SKM-1 treated with dmso at 0.1 percent for 144 hours (cell line): ENCODE measurements around the gene DLG2.

Source experiments
- DNase-seq: peaks from one replicate; lab custom pipeline; 2025; ENCODE audit not compliant: unreplicated experiment; lab: John Stamatoyannopoulos, UW

The DLG2 gene

GRCh38 chr11:84241343-84242131 lies 1385.6 kb downstream of the DLG2 start:
- DNase-seq, result no peak

- DNase-seq, result no peak
Observed at GRCh38 chr11:84240847-84241246, 1386.3 kb downstream of the DLG2 start.

- no peak for DNase-seq
Observed at GRCh38 chr11:84236436-84236835, 1390.7 kb downstream of the DLG2 start.

GRCh38 chr11:84234462-84235202 lies 1392.5 kb downstream of the DLG2 start:
- no peak for DNase-seq

GRCh38 chr11:84234011-84234410 lies 1393.1 kb downstream of the DLG2 start:
- no peak for DNase-seq

- no peak for DNase-seq
Observed at GRCh38 chr11:84232511-84232910, 1394.6 kb downstream of the DLG2 start.

GRCh38 chr11:84230402-84230801 lies 1396.7 kb downstream of the DLG2 start:
- DNase-seq, result no peak

GRCh38 chr11:84227970-84228665 lies 1399.0 kb downstream of the DLG2 start:
- no peak for DNase-seq

- no peak for DNase-seq
Observed at GRCh38 chr11:84224042-84224441, 1403.1 kb downstream of the DLG2 start.

- no peak for DNase-seq
Observed at GRCh38 chr11:84218318-84218717, 1408.8 kb downstream of the DLG2 start.

GRCh38 chr11:84215672-84216071 lies 1411.5 kb downstream of the DLG2 start:
- no peak for DNase-seq

- DNase-seq, result no peak
Observed at GRCh38 chr11:84214557-84214956, 1412.6 kb downstream of the DLG2 start.

- no peak for DNase-seq
Observed at GRCh38 chr11:84212468-84213390, 1414.4 kb downstream of the DLG2 start.

GRCh38 chr11:84211896-84212295 lies 1415.2 kb downstream of the DLG2 start:
- no peak for DNase-seq

GRCh38 chr11:84194696-84195095 lies 1432.4 kb downstream of the DLG2 start:
- no peak for DNase-seq

GRCh38 chr11:84193706-84194105 lies 1433.4 kb downstream of the DLG2 start:
- no peak for DNase-seq

- no peak for DNase-seq
Observed at GRCh38 chr11:84188521-84188920, 1438.6 kb downstream of the DLG2 start.

- DNase-seq, result no peak
Observed at GRCh38 chr11:84173078-84173477, 1454.1 kb downstream of the DLG2 start.

- DNase-seq, result no peak
Observed at GRCh38 chr11:84165139-84165538, 1462.0 kb downstream of the DLG2 start.

- no peak for DNase-seq
Observed at GRCh38 chr11:84164728-84165127, 1462.4 kb downstream of the DLG2 start.

GRCh38 chr11:84163116-84163515 lies 1464.0 kb downstream of the DLG2 start:
- no peak for DNase-seq
